HG03066 (cell line): ENCODE results near the gene KRT23.

Source experiments
- ATAC-seq: cut with Tn5 transposase; IDR thresholded peaks from one replicate; pipeline ENCODE4 v1.9.1; 2021; ENCODE audit warnings: low read depth; ENCODE audit not compliant: unreplicated experiment

Gene KRT23

DNA sequence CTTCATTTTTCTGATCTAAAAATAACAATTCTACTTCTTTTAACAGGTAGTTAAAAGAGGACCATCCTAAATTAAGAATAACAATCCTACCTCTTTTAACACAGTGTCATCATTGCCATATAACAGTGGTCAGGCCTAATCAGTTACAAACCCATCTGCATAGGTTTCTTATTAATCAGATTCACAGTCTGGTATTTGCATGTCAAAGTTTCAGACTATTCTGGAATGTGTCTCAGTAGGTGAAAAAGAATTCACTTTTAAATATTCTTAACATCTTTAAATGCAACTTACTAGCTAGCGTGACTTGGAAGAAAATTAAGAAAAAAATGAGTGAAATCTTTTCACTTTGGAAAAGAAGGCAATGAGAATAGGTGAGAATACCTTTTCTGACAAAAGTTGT is 63.6 kb downstream of the KRT23 start:
- ATAC-seq: no peak

DNA sequence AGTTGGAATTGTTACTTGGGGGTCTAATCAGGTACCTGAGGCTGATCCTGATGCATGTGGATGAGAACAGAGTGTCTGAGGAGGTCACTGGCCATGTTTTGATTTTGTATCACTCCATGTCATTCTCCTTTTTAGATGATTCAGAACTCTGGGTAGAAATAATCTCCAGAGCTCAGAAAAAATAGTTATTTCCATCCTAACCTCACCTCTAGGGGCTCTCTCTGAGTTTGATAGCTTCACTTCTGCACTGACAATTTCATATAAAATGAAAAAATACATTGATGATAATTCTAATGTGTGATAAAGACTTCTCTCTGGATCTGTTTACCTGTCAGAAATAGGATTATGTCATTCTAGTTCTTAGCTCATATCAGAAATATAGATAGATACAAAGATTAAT is 64.2 kb downstream of the KRT23 start:
- no peak for ATAC-seq
